WTC11 (cell line): ENCODE measurements around the gene ADAM33. TPM values are rescaled to one million over a fixed set of nuclear protein-coding genes. Genes with fewer than 3 reads are reported as not detected.
A peak's percentile ranks its signal among the peaks of the same experiment; 100 is the strongest.

Experiments
- ATAC-seq: fragments of 200-7000 bp; cut with Tn5 transposase; 2 replicates; pipeline ENCODE4 v1.10.0; 2021; ENCODE audit warnings: mild to moderate bottlenecking, moderate library complexity
- CTCF ChIA-PET: fragments of 300-600 bp; sonication (Branson Sonifier 250); formaldehyde crosslinking; loops from one replicate; lab custom pipeline; 2021; ENCODE audit warnings: antibody characterized with exemption; lab: Charles Lee
- POLR2A ChIA-PET: fragments of 350-600 bp; sonication (Branson Sonifier 250); formaldehyde crosslinking; loops from one replicate; lab custom pipeline; 2021; ENCODE audit warnings: antibody characterized with exemption; lab: Charles Lee
- DNase-seq: peaks from one replicate; pipeline ENCODE4 v3.0.0; 2021; ENCODE audit warnings: low spot score
- H3K27ac Mint-ChIP-seq: 2 replicates; pipeline ENCODE4 v1.8.0; 2021; ENCODE audit warnings: mixed read lengths
- H3K27me3 Mint-ChIP-seq: 2 replicates; pipeline ENCODE4 v1.8.0; 2021; ENCODE audit warnings: low read depth, mild to moderate bottlenecking, moderate library complexity, mixed read lengths
- H3K36me3 Mint-ChIP-seq: 2 replicates; pipeline ENCODE4 v1.8.0; 2021; ENCODE audit warnings: mixed read lengths
- H3K4me1 Mint-ChIP-seq: 2 replicates; pipeline ENCODE4 v1.8.0; 2022; ENCODE audit warnings: mixed read lengths
- H3K4me3 Mint-ChIP-seq: 2 replicates; pipeline ENCODE4 v1.8.0; 2021; ENCODE audit warnings: mild to moderate bottlenecking, moderate library complexity, mixed read lengths
- H3K9me3 Mint-ChIP-seq: 2 replicates; pipeline ENCODE4 v1.8.0; 2021; ENCODE audit warnings: mixed read lengths
- AR ChIP-seq: fragments of 250-450 bp; sonication (Bioruptor Pico); IDR thresholded peaks from 2 replicates; pipeline ENCODE4 v1.9.0; 2021; ENCODE audit warnings: mild to moderate bottlenecking
- CREB1 ChIP-seq: sonication (generic); formaldehyde crosslinking; IDR thresholded peaks from 2 replicates; pipeline ENCODE4 v1.8.0; 2023; ENCODE audit warnings: mild to moderate bottlenecking, missing genetic modification reagents
- E2F1 ChIP-seq: sonication (generic); formaldehyde crosslinking; IDR thresholded peaks from 2 replicates; pipeline ENCODE4 v1.8.0; 2022; ENCODE audit warnings: mild to moderate bottlenecking, missing genetic modification reagents
- ELF4 ChIP-seq: sonication (generic); formaldehyde crosslinking; IDR thresholded peaks from 2 replicates; pipeline ENCODE4 v1.8.1; 2022; ENCODE audit warnings: low read depth, mild to moderate bottlenecking, moderate library complexity, missing genetic modification reagents
- ESRRA ChIP-seq: sonication (generic); formaldehyde crosslinking; IDR thresholded peaks from 2 replicates; pipeline ENCODE4 v1.8.1; 2022; ENCODE audit warnings: mild to moderate bottlenecking, missing genetic modification reagents, borderline replicate concordance
- ETV6 ChIP-seq: sonication (generic); formaldehyde crosslinking; IDR thresholded peaks from 2 replicates; pipeline ENCODE4 v1.8.1; 2022; ENCODE audit warnings: mild to moderate bottlenecking, missing genetic modification reagents
- FOXP1 ChIP-seq: sonication (generic); formaldehyde crosslinking; IDR thresholded peaks from 2 replicates; pipeline ENCODE4 v1.8.0; 2022; ENCODE audit warnings: missing genetic modification reagents, mild to moderate bottlenecking, moderate library complexity, borderline replicate concordance
- GTF2I ChIP-seq: fragments of 250-450 bp; sonication (Bioruptor Pico); conservative IDR thresholded peaks from 2 replicates; pipeline ENCODE4 v1.4.0; 2021; ENCODE audit warnings: mild to moderate bottlenecking
- MAX ChIP-seq: sonication (generic); formaldehyde crosslinking; IDR thresholded peaks from 2 replicates; pipeline ENCODE4 v1.8.0; 2022; ENCODE audit warnings: mild to moderate bottlenecking, missing genetic modification reagents
- MYBL2 ChIP-seq: sonication (generic); formaldehyde crosslinking; IDR thresholded peaks from 2 replicates; pipeline ENCODE4 v1.8.1; 2023; ENCODE audit warnings: mild to moderate bottlenecking, moderate library complexity, missing genetic modification reagents
- NFATC4 ChIP-seq: fragments of 250-450 bp; sonication (Bioruptor Pico); IDR thresholded peaks from 2 replicates; pipeline ENCODE4 v1.9.0; 2021; ENCODE audit warnings: mild to moderate bottlenecking
- NR3C1 ChIP-seq: sonication (generic); formaldehyde crosslinking; conservative IDR thresholded peaks from 2 replicates; pipeline ENCODE4 v1.8.1; 2023; ENCODE audit warnings: low read depth, mild to moderate bottlenecking, missing genetic modification reagents
- PREB ChIP-seq: sonication (generic); formaldehyde crosslinking; IDR thresholded peaks from 2 replicates; pipeline ENCODE4 v1.8.1; 2022; ENCODE audit warnings: mild to moderate bottlenecking, missing genetic modification reagents, moderate library complexity, borderline replicate concordance
- ZMAT4 ChIP-seq: fragments of 250-450 bp; sonication (Bioruptor Pico); IDR thresholded peaks from 2 replicates; pipeline ENCODE4 v1.9.0; 2021; ENCODE audit warnings: mild to moderate bottlenecking
- ZNF219 ChIP-seq: sonication (generic); formaldehyde crosslinking; IDR thresholded peaks from 2 replicates; pipeline ENCODE4 v1.8.0; 2023; ENCODE audit warnings: missing genetic modification reagents, mild to moderate bottlenecking, borderline replicate concordance
- ZNF423 ChIP-seq: fragments of 250-450 bp; sonication (Bioruptor Pico); IDR thresholded peaks from 2 replicates; pipeline ENCODE4 v2.1.2; 2022; ENCODE audit warnings: mild to moderate bottlenecking, moderate library complexity
- total RNA-seq: library from RNA; stranded (reverse); gene quantifications from 3 replicates; pipeline ENCODE4 v1.2.3, GENCODE V29; 2021

ADAM33 gene
- total RNA-seq, 1 experiment from 2014 or later: 5.3 TPM

GRCh38 chr20:3681352-3681930 is 369 bp downstream of the ADAM33 start:
- CTCF ChIA-PET: interaction anchor here (0.6 to 3.9 kb wide), 19 partner anchors 9 to 137 kb away, joined by 3 to 38 read pairs (median 4); partner anchors contain the start of genes ADISSP, CENPB and SPEF1

GRCh38 chr20:3680701-3681351 is 984 bp downstream of the ADAM33 start:
- ATAC-seq (peak; percentile 1; the same call in 1 of the 2 replicates), DNase-seq (no peak)
- H3K9me3 Mint-ChIP-seq: no peaks in the 10 kb centered on the region
- CTCF ChIA-PET: interaction anchor here (0.5 to 3.9 kb wide), 20 partner anchors 9 to 764 kb away, joined by 3 to 38 read pairs (median 4); partner anchors contain the start of genes ADISSP, CENPB and SPEF1
- no peak for TF ChIP-seq PREB
- no peak for TF ChIP-seq MYBL2 (CRISPR knock-in tag)
- no peak for TF ChIP-seq NR3C1
- no peak for TF ChIP-seq CREB1 (CRISPR knock-in tag)
- TF ChIP-seq ETV6 (CRISPR knock-in tag): no peak
- no peak for TF ChIP-seq GTF2I (CRISPR knock-in tag)
- no peak for TF ChIP-seq ZNF423 (CRISPR knock-in tag)
- TF ChIP-seq ZMAT4: no peak
- TF ChIP-seq ELF4: no peak
- TF ChIP-seq ZNF219 (CRISPR knock-in tag): no peak
- TF ChIP-seq AR (CRISPR knock-in tag): no peak
- TF ChIP-seq MAX (CRISPR knock-in tag): no peak
- no peak for TF ChIP-seq E2F1 (CRISPR knock-in tag)
- TF ChIP-seq FOXP1: no peak
- no peak for TF ChIP-seq ESRRA (CRISPR knock-in tag)
- TF ChIP-seq, all 79 proteins: peak for 0
- Mint-ChIP-seq H3K36me3 (no peaks in the 10 kb centered on the region), H3K27me3 (peaks cover 24% of the 10 kb centered on the region), H3K27ac (no peak overlapping the region), H3K4me3 (peak overlapping the region; percentile 70), H3K4me1 (peaks cover 36% of the 10 kb centered on the region)
- POLR2A ChIA-PET: interaction anchor here (0.6 to 0.7 kb wide), 2 partner anchors 29 to 30 kb away, joined by 4 to 5 read pairs; no protein-coding TSS in a partner anchor

More at GRCh38 chr20:3681352-3681930, 369 bp downstream of the ADAM33 start:
- H3K36me3 Mint-ChIP-seq: no peaks in the 10 kb centered on the region
- peaks cover 36% of the 10 kb centered on the region for H3K4me1 Mint-ChIP-seq
- H3K27me3 Mint-ChIP-seq: peaks cover 21% of the 10 kb centered on the region
- H3K27ac Mint-ChIP-seq: no peak overlapping the region
- POLR2A ChIA-PET: interaction anchor here (0.6 to 1.0 kb wide), 3 partner anchors 29 to 77 kb away, joined by 3 to 5 read pairs (median 4); no protein-coding TSS in a partner anchor
- no peaks in the 10 kb centered on the region for H3K9me3 Mint-ChIP-seq
- ATAC-seq: no peak; the same call in 1 of the 2 replicates
- no peak for DNase-seq
- TF ChIP-seq NFATC4 (CRISPR knock-in tag) (no peak), FOXP1 (0 out of 2 replicates have a peak, but pooled peaks have one; percentile 25)
- peak overlapping the region; percentile 70 for H3K4me3 Mint-ChIP-seq
